GM18868 (cell line): ENCODE results near the gene TOM1L2.
"Not testable (repeated sequence)": the region's sequence is repeated elsewhere in the genome, so short reads cannot be mapped to it uniquely, and the experiment has no call there.

Source experiments
- ATAC-seq: cut with Tn5 transposase; IDR thresholded peaks from one replicate; pipeline ENCODE4 v1.9.1; 2021; ENCODE audit warnings: mild to moderate bottlenecking, moderate library complexity; ENCODE audit not compliant: unreplicated experiment

Gene TOM1L2

DNA sequence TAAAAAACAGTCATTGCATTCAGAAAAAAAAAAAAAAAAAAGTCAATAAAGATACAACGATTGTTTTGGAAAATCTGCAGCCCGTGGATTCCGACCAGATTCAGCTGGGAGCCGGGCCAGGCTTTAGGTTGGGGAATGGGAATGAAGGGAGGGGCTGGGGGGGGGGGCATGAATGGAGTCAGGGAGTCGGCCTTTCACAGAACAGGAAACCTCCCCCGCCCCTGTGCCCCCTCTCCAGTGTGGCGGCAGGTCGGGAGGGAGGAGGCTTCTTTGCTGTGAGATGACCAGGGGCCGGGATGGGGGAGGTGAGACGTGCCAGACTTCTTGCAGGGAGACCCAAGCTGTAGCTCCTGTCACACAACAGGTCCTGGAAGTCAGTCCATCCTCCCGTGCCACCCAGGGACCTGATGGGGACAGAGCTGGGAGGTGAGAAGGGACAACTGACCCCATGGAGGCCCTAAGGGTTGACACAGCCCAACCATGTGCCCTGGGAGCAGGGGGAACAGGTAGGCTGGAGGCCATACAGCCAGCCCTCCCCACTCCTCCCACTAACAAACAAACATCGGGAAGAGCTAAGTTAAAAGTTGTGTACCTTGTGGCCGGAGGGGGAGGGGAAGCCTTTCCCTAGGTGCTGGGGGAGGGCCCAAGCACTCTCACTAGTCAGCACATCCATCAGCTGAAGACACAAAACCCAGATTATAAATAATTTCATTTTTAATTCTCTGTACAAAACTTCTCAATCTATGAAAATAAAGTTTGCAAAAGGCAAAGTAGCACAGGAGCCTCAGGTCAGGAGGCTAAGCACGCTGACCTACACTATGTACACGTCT lies 160.6 kb downstream of the TOM1L2 start:
- ATAC-seq: no peak

DNA sequence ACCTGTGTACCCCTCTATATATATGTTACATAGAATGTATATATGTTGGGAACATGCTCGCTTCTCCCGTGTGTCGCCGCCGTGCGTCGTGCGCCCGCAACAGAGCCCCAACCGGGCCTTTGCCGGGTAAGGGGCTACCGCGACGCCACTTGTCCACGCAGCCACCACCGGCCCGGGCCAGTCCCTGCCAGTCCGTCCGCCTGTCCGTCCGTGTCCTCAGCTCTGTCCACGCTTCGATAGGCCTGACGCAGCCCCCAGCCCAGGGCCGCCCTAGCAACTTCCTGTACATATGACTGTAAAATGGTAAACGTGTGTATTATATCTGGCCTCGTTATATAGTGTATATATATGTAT lies 161.3 kb downstream of the TOM1L2 start:
- ATAC-seq: no peak

DNA sequence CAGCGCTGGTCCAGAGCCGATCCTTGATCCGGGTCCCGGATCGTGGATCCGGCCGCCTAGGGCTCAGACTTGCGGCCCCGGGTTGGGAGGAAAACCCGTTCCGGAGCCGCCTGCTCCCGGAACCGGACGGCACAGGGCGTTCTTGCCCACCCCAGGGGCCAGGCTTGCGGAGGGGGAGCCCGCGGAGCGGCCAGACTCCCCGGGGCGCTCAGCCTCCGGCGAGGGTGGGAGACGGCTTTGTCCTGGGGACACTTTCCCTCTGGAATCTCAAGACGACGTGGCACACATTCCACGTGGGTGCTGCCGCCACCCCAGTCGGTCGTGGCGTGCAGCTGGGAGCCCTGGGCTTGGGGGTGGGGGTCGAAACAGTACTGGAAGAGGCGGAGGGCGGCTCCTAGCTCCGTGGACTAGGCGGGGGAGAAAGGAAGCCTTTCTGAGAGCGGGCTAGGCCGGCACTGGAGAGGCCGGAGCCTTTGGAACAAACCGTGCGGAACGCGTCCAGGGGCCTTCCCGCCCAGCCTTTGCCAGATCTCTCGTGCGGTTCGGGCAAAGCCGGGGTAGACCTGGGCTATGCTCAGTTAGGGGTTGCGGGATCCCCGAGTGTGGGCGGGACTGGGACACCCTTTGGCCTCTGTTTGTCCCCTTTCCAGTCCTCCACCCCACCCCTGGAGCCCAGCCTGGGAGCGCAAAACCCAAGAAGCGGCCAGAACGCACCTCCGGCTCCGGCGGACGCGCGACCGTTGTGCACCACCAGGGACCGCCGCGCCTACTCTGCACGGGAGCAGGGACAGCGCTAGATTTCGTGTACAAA lies 161.9 kb downstream of the TOM1L2 start:
- ATAC-seq: no peak

DNA sequence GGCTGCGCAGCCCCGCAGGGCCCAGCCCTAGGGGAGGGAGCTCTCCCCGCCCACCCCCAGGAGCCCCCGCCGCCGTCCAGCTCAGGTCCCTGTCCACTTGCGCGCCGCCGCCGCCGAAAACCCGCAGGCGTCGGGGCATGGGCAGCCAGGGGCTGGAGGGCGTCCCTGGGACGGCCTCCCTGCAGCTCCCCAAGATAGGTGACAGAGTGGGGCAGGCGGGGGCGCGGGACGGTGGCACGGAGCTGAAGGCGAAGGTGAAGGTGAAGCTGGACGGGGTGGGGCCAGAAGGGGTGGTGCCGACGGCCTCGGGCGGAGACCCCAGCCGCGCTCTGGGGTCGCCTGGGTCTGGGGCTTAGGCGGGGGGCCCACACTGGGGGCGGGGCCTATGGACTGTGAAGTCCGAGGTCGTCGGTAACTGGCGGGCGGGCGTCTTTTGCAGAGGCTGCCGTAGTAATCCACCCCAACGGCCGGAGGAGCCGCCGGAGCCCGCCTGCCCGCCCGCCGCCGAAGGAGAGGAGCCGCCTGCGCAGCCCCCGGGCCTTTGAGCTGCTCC lies 162.6 kb downstream of the TOM1L2 start:
- ATAC-seq: no peak

DNA sequence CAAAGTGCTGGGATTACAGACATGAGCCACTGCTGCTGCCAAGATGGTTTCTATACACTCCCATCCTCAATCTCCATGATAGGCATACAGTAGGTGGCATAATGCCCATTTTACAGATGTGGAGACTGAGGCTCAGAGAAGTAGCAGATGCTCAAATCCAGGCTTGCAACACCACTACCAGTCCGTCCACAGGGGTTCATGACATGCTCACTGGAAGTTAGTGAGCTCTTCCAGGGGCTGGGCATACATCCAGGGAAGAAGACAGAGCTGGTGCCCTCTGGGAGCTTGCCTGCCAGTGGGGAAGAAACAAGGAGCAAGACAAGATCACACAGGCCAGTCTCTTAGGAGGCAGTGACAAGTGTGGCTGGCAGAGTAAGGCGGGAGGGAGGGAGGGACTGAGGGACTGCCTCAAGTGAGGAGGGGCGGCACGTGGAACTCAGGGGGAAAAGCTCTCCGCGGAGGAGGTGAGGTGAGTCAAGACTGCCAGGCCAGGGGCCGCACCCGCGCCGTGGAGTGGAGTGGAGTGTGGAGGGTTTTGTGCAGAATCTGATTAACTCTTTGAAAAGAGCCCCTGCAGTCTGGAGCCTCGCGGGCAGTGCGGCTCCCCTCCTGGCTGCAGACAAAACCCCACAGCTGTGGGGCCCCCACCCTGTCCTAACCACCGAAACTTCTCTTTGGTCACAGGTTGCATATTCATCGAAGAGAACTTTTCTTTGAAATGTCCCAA lies 163.3 kb downstream of the TOM1L2 start:
- peak; percentile 64 for ATAC-seq

DNA sequence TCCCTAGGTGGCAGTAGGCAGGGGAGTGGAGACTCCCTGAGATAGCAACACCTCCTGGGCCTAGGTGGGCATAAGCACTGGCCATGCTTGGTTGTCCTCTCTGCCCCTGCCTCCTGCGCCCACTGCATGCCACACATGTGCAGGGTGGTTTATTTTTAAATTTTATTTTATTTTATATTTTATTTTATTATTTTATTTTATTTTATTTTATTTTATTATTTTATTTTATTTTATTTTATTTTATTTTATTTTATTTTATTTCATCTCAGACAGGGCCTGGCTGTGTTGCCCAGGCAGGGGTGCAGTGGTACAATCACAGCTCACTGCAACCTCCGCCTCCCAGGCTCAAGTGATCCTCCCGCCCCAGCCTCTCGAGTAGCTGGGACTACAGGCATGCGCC lies 164.0 kb downstream of the TOM1L2 start:
- not testable (repeated sequence) for ATAC-seq

DNA sequence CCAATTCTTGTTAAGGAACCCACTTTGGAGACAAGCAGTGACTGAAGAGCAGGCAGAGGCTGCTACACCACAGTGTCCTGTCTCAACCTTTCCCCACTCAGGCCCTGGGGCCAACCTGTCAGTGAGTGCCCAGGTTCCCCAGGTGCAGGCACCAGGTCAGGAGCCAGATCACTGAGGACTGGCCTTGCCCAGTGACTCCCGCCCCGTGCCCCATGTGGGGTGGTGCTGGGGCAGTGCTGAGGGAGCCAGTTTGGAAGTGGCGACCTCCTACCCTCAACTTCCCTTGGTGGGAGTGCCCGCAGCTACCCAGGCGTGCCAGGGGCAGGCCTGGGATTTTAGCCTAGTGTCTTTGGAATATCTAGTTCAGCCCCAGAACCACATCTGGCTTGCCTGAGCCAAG lies 164.8 kb downstream of the TOM1L2 start:
- ATAC-seq: no peak

DNA sequence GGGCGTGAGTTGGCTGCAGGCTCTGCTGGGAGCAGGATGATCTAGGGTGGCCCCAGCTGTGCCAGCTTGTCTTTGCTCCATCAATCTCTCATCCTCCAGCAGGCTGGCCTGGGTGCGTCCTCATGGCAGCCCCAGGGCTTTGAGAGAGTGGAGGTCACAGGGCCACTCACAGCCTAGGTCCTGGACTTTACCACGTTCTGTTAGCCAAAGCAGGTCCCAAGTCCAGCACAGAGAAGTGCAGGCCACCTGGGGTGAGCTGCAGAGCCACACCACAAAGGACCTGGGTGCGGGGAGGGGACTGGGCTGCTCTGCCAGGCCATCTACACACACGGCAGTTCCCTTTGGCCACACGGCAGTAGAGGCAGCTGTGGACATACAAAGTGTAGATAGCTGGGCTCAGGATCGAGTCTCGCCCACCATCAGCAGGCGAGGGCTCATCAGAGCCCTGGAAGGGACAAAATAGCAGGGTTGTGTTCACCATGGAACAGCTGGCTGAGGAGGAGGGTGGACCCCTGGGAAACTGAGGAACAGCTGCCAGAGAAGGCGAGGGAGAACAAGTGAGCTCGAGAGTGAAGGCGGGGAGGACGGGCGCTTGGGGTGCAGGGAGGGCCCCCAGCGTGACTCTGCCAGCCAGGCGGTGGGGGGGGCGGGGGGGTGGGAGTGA lies 165.5 kb downstream of the TOM1L2 start:
- ATAC-seq: no peak

DNA sequence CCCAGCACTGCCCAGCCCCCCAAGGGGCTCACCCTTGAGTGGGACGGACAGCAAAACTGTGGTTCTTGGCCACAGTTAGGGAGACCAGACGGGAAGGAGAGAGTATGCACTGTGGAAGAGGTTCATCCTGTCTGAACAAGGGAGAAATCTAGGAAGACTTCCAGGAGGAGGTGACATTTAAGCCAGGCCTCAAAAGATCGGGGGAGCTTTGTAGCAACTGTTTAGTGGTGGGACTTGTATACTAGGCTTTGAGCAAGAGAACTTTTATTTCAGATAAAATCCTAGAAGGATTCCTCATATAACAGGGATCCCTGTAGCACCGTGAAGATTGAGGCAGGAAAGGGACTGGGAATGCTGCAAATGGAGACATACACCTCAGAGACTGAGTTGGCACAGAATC lies 166.2 kb downstream of the TOM1L2 start:
- no peak for ATAC-seq

DNA sequence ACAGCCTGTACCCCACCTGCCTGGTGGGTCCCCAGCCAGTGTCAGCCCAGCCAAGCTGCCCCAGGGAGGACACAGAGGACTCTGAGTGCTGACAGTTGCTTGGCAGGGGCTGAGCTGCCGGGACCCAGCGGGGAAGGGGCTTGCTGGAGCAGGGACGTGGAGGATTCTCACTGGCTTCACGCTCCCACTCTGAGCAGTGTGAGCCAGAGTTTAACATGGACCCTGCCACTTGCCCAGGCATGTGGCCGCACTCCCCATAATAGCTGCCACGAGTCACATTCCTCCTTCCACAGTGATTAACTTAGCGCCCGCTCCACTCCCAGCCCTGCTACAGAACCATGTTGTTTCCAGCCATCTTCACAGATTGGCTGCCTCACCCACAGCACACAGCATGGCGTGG lies 166.6 kb downstream of the TOM1L2 start:
- no peak for ATAC-seq

DNA sequence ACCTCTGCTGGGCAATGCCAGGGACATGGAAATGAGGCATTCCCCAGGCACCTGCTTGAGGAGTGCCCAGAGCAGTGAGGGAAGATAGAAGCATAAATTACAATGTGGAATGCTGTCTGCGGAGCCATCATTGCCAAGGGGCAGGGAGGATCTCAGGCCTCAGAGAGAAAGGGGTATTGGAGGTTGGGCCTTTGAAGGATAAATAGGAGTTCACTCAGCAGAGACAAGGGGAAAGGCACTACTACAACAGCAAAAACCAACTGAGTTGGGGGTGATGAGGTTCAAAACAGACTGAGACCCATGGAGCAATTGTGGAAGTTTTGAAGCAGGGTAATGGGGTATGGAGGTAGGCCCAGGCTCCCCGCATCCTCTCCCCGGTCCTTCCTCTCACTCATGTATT lies 168.2 kb downstream of the TOM1L2 start:
- ATAC-seq: no peak

DNA sequence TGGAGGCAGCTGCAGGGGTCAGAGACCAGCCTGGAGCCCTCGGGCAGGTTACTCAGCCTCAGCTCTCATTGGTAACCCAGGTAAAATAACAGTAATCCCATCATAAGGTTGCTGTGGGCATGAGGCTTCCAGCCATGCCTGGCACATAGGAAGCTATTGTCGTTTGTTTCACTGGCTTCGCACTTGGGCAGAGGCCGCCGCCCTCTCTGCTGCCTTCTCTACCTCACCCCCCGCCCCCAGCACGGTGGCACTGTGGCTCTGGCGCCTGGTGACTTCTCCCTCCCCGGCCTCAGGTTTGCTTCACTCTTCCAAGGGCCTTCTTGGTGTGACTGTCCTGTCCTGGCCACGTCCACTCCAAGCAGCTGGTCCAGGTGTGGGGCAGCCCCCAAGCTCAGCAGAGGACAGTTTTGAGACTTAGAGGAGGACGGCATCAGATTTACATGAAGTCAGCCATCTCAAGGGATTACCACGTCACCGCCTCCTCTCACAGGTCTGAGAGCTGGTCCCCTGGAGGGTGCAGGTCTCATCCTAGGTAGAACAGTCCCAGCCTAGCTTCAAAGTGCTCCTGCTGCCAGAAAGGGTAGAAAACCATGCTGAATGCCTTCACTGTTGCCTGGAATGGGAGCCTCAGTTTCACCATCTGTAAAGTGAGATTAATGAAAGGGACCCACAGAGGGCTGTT lies 170.3 kb downstream of the TOM1L2 start:
- ATAC-seq: no peak

DNA sequence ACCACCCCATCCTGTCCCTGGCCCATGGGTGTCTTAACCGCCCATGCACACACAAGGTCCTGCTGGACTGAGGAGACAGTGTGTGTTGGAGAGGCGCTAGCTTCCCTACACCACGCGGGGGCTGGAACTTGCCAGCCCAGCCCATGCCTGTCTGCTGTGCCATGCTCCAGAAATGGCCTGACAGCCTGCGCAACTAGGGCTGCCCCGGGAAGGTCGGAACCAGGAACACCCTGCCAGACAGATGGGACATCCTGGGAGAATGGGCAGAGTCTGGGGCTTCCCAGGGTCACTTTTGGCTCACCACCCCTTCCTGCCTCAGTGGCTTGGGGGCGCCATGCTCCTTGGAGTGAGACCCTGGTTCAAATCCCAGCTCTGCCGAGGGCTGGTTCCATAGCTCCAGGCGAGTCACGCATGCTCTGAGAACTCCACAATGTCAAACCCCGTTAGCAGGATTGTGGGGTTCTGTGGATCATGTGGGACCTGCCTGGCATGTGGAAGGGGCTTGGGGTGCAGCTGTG lies 171.6 kb downstream of the TOM1L2 start:
- ATAC-seq: no peak

DNA sequence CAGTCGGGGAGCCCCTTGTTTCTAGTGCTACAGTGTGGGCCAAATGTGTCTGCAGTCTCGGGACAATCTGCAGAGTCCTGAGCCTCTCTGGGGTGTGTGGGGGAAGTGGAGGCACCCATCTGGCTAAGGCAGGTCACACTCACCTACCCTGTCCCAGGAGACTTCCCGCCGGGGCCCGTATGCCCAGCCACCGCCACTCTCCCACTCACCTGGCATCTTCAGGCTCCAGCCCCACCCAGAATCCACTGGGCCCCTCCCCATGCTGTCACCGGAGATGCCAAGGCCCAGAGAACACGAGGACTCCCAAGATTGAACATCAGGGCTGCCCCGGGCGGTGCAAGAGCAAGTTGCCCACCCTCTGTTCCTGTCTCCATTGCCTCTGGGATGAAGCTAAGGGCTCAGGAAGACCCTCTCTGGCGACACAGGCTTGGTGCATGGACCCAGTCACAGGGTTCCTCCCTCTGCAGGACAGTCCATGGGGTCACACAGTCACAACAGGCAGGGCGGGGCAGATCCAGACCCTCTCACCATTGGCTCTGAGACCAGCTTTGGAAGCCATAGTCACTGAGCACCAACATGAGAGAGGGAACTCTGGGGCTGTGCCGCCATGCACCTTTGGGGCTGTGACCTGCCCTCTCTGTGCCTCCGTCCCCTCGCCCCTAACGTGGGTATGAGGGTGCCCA lies 173.5 kb downstream of the TOM1L2 start:
- no peak for ATAC-seq

DNA sequence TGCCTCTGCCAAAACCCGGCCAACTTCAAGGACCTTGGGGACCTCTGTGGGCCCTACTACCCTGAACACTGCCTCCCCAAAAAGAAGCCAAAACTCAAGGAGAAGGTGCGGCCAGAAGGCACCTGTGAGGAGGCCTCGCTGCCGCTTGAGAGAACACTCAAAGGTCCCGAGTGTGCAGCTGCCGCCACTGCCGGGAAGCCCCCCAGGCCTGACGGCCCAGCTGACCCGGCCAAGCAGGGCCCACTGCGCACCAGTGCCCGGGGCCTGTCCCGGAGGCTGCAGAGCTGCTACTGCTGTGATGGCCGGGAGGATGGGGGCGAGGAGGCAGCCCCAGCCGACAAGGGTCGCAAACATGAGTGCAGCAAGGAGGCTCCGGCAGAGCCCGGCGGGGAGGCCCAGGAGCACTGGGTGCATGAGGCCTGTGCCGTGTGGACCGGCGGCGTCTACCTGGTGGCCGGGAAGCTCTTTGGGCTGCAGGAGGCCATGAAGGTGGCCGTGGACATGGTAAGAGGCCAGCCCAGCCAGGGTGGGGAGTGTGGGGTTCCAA lies 174.1 kb downstream of the TOM1L2 start:
- ATAC-seq: no peak

DNA sequence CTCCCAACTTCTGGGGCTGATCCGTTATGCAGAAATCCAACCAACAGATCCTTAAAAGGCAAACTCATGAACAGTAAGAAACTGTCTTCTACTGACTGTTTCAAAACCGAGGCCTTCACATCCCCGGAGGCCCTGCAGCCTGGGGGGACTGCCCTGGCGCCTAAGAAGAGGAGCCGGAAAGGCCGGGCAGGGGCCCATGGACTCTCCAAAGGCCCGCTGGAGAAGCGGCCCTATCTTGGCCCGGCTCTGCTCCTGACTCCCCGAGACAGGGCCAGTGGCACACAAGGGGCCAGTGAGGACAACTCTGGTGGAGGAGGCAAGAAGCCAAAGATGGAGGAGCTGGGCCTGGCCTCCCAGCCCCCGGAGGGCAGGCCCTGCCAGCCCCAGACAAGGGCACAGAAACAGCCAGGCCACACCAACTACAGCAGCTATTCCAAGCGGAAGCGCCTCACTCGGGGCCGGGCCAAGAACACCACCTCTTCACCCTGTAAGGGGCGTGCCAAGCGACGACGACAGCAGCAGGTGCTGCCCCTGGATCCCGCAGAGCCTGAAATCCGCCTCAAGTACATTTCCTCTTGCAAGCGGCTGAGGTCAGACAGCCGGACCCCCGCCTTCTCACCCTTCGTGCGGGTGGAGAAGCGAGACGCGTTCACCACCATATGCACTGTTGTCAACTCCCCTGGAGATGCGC lies 174.9 kb downstream of the TOM1L2 start:
- ATAC-seq: no peak

DNA sequence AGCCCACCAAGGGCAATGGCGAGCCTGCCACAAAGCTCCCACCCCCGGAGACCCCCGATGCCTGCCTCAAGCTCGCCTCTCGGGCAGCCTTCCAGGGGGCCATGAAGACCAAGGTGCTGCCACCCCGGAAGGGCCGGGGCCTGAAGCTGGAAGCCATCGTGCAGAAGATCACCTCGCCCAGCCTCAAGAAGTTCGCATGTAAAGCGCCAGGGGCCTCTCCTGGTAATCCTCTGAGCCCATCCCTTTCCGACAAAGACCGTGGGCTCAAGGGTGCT lies 175.5 kb downstream of the TOM1L2 start:
- ATAC-seq: no peak

DNA sequence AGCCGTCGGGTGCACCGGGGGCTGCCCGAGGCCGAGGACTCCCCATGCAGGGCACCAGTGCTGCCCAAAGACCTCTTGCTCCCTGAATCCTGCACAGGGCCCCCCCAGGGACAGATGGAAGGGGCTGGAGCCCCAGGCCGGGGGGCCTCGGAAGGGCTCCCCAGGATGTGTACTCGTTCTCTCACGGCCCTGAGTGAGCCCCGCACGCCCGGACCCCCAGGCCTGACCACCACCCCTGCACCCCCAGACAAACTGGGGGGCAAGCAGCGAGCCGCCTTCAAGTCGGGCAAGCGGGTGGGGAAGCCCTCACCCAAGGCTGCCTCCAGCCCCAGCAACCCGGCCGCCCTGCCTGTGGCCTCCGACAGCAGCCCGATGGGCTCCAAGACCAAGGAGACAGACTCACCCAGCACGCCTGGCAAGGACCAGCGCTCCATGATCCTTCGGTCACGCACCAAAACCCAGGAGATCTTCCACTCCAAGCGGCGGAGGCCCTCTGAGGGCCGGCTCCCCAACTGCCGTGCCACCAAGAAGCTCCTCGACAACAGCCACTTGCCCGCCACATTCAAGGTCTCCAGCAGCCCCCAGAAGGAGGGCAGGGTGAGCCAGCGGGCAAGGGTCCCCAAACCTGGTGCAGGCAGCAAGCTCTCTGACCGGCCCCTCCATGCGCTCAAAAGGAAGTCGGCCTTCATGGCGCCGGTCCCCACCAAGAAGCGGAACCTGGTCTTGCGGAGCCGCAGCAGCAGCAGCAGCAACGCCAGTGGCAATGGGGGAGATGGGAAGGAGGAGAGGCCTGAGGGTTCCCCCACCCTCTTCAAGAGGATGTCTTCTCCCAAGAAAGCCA lies 176.0 kb downstream of the TOM1L2 start:
- no peak for ATAC-seq
